Prostate gland (tissue), 2 donors: ENCODE results near the gene ARSB. TPM values are rescaled to one million over a fixed set of nuclear protein-coding genes. Genes with fewer than 3 reads are reported as not detected.
"Not testable (repeated sequence)": the region's sequence is repeated elsewhere in the genome, so short reads cannot be mapped to it uniquely, and the experiment has no call there.

Experiments
- DNase-seq: peaks from one replicate; pipeline ENCODE4 v3.0.0-alpha.2; 2019; ENCODE audit warnings: low spot score
- H3K27ac ChIP-seq, 2 donors: fragments of 200-600 bp; sonication (generic); 2 replicates each; pipeline ENCODE4 v1.5.1; 2017 to 2019
- H3K27me3 ChIP-seq: fragments of 200-600 bp; sonication (generic); replicated peaks from 2 replicates; pipeline ENCODE4 v1.5.1; 2019; ENCODE audit not compliant: insufficient read depth
- H3K36me3 ChIP-seq, 2 donors: fragments of 200-600 bp; sonication (generic); 1 replicate in 1 of 2; 2 replicates in 1 of 2; pipeline versions ENCODE4 v1.5.1 to v1.8.1; 2017 to 2019
- H3K4me1 ChIP-seq: fragments of 200-600 bp; sonication (generic); replicated peaks from 2 replicates; pipeline ENCODE4 v1.5.1; 2019
- H3K4me3 ChIP-seq, 2 donors: fragments of 200-600 bp; sonication (generic); 2 replicates each; pipeline ENCODE4 v1.5.1; 2017 to 2019
- H3K9me3 ChIP-seq: fragments of 200-600 bp; sonication (generic); 2 replicates; pipeline ENCODE4 v1.5.1; 2017
- CTCF ChIP-seq, 4 experiments: fragments of 200-600 bp in 2 of 4; fragments of 450-650 bp in 2 of 4; sonication (generic) in 2 of 4; IDR thresholded peaks; 1 replicate in 3 of 4; 2 replicates in 1 of 4; pipeline ENCODE4 v1.5.1; 2016 to 2019; ENCODE audit warnings: antibody characterized with exemption in 4 of 4, mild to moderate bottlenecking in 2 of 4, moderate library complexity in 2 of 4
- POLR2A ChIP-seq: fragments of 450-650 bp; IDR thresholded peaks from one replicate; pipeline ENCODE4 v1.6.1; 2016; ENCODE audit warnings: antibody characterized with exemption, mild to moderate bottlenecking
- POLR2AphosphoS5 ChIP-seq: sonication (generic); formaldehyde crosslinking; IDR thresholded peaks from one replicate; pipeline ENCODE4 v1.6.1; 2017; ENCODE audit warnings: antibody characterized with exemption
- WGBS: methylation state at CpG from one replicate; pipeline ENCODE4 v1.1.5; 2018; 5-methylcytosine and 5-hydroxymethylcytosine counted together
- intact Hi-C: fragments of 100-400 bp; cut with DNase I; formaldehyde crosslinking; loops from one replicate; pipeline ENCODE4 v1.14.2; 2022
- total RNA-seq, 2 donors: library from RNA; depleted of rRNA; stranded (reverse); fragments of >200 nt; gene quantifications; one replicate each; pipeline ENCODE4 v1.1.0, GENCODE V29; 2016

Gene ARSB
- total RNA-seq, 2 donors from 2014 or later, result 5.4 to 14.9 TPM

- WGBS, result 100% methylated on average over 1 of the region's 1 CpG
These were observed 65.3 kb downstream of the ARSB start for GRCh38 chr5:78919796-78920195.

DNA sequence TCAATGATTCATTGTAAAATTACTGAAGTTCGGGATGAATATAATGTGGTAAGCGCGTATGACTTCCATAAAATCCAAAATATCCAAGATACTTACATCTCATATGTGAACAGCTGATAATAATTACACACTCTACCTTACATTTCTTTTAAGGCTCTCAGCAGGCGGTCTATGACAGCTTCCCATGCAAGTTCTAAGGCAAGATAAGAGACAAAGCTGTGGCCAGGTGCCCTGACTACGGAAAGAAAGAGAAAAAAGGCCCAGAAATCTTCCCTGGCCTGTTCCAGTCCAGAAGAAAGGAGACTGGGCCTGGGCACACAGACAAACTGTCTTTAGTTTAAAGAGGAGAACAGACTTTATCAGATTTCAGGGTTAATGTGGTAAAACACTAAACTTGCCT lies 69.1 kb downstream of the ARSB start:
- TF ChIP-seq POLR2AphosphoS5 (no peak), CTCF (IDR thresholded peaks at IDR 0.05) (no peak), POLR2A (no peak)
- no peak overlapping the region for H3K27ac ChIP-seq
- H3K27me3 ChIP-seq, result no peaks in the 10 kb centered on the region
- H3K4me3 ChIP-seq, result no peak overlapping the region
- no peaks in the 10 kb centered on the region for H3K4me1 ChIP-seq
- H3K9me3 ChIP-seq, result no peaks in the 10 kb centered on the region
- DNase-seq, result no peak
- 59% methylated on average over 5 of the region's 5 CpGs for WGBS
- intact Hi-C loops, result loop anchor here (10.0 kb wide), 1 partner anchor 371 kb away; no protein-coding TSS in a partner anchor
- H3K36me3 ChIP-seq, result no peaks in the 10 kb centered on the region

More at GRCh38 chr5:78919796-78920195, 65.3 kb downstream of the ARSB start:
- Histone ChIP-seq H3K36me3 (no peaks in the 10 kb centered on the region), H3K4me3 (no peak overlapping the region), H3K4me1 (no peaks in the 10 kb centered on the region), H3K27ac (no peak overlapping the region), H3K9me3 (no peaks in the 10 kb centered on the region), H3K27me3 (no peaks in the 10 kb centered on the region)
- no peak for DNase-seq
- intact Hi-C loops, result loop anchor here (10.0 kb wide), 1 partner anchor 375 kb away; no protein-coding TSS in a partner anchor
- TF ChIP-seq POLR2A (no peak), CTCF (IDR thresholded peaks at IDR 0.05) (no peak), POLR2AphosphoS5 (no peak)

GRCh38 chr5:78915170-78915569 lies 69.9 kb downstream of the ARSB start:
- WGBS, result 98% methylated on average over 3 of the region's 3 CpGs
- Histone ChIP-seq H3K4me1 (no peaks in the 10 kb centered on the region), H3K9me3 (no peaks in the 10 kb centered on the region), H3K4me3 (no peak overlapping the region), H3K27ac (no peak overlapping the region), H3K36me3 (no peaks in the 10 kb centered on the region), H3K27me3 (no peaks in the 10 kb centered on the region)
- DNase-seq, result no peak
- intact Hi-C loops, result loop anchor here (10.0 kb wide), 1 partner anchor 370 kb away; no protein-coding TSS in a partner anchor
- no peak for TF ChIP-seq POLR2A
- TF ChIP-seq POLR2AphosphoS5, result no peak
- TF ChIP-seq CTCF (IDR thresholded peaks at IDR 0.05), result no peak

DNA sequence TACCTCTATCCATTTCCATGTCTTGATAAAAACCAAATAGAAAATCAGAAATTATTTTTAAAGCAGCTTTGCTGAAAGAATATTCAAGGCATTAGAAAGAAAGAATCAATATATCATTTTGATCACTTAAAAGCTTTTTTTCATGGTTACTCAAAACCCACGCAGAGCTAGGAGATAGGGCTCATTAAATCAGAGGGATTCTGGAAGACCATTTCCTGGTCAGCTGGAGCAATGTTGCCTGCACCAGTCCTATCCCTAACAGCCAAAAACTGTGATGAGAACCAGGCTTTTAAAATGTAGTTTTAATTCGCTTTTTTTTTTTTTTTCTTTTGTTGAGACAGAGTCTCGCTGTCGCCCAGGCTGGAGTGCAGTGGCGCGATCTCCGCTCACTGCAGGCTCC lies 72.3 kb downstream of the ARSB start:
- Histone ChIP-seq H3K4me3 (no peak overlapping the region), H3K27ac (no peak overlapping the region), H3K4me1 (no peaks in the 10 kb centered on the region), H3K36me3 (no peaks in the 10 kb centered on the region), H3K9me3 (no peaks in the 10 kb centered on the region), H3K27me3 (no peaks in the 10 kb centered on the region)
- intact Hi-C loops, result loop anchor here (10.0 kb wide), 1 partner anchor 368 kb away; no protein-coding TSS in a partner anchor
- DNase-seq, result no peak
- TF ChIP-seq POLR2AphosphoS5 (no peak), CTCF (IDR thresholded peaks at IDR 0.05) (no peak), POLR2A (no peak)
- 92% methylated on average over 7 of the region's 7 CpGs for WGBS

DNA sequence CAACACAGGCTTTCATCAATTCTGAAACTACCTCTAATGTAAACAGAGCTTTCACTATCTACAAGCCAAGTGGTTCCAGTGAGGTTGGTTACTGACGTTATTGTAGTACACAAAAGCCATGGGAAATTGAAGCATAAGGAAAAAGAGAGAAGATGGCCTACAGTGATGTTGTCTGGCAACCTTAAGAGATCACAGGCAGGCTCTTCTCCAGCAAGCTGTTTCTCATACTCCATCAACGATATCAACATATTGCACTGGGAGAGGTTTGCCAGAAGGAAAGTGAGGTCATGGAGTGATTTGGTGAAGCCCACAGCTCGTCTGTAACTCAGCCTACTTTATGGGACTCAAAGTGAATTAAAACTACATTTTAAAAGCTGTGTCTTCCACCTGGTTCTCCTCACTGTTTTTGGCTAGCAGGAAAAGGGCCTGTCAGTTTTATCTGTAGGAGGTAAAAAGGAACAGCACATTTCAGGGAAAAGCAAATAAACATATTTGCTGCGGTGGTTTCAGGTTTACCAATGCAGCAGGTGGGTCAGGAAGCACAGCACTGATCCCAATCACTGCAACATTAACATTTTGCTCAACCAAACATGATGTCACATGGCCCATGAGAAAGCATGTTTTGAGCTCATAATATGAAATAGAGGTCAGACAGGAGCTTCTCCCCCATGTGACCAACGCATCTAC lies 72.9 kb downstream of the ARSB start:
- no peak for DNase-seq
- intact Hi-C loops, result loop anchor here (10.0 kb wide), 1 partner anchor 367 kb away; no protein-coding TSS in a partner anchor
- H3K4me1 ChIP-seq, result no peaks in the 10 kb centered on the region
- H3K9me3 ChIP-seq, result no peaks in the 10 kb centered on the region
- no peak overlapping the region for H3K4me3 ChIP-seq
- H3K36me3 ChIP-seq, result no peaks in the 10 kb centered on the region
- TF ChIP-seq CTCF (IDR thresholded peaks at IDR 0.05) (no peak), POLR2A (no peak), POLR2AphosphoS5 (no peak)
- 46% methylated on average over 5 of the region's 5 CpGs for WGBS
- no peaks in the 10 kb centered on the region for H3K27me3 ChIP-seq
- no peak overlapping the region for H3K27ac ChIP-seq

GRCh38 chr5:78909224-78909983 lies 75.7 kb downstream of the ARSB start:
- not testable (repeated sequence) for H3K4me1 ChIP-seq, H3K27ac ChIP-seq, H3K4me3 ChIP-seq, H3K9me3 ChIP-seq, DNase-seq, H3K36me3 ChIP-seq, H3K27me3 ChIP-seq
- intact Hi-C loops, result loop anchor here (5.0 kb wide), 1 partner anchor 127 kb away; no protein-coding TSS in a partner anchor
- WGBS, result 80% methylated on average over 9 of the region's 9 CpGs
